ENCODE data around the gene CEP112.

GRCh38 chr17:66129759-66130158 lies 62.2 kb downstream of the CEP112 start:
- no peak for TF ChIP-seq CTCF (IDR thresholded peaks at IDR 0.05)
- TF ChIP-seq POLR2A (IDR thresholded peaks at IDR 0.05) = no peak
